ENCODE data around the gene KCTD14. TPM values are rescaled to one million over a fixed set of nuclear protein-coding genes. Genes with fewer than 3 reads are reported as not detected.
"Not testable (repeated sequence)": the region's sequence is repeated elsewhere in the genome, so short reads cannot be mapped to it uniquely, and the experiment has no call there.

The KCTD14 gene
- total RNA-seq, 2 donors from 2014 or later: 8.6 to 12.8 TPM

GRCh38 chr11:78061088-78061920 is 38.2 kb upstream of the KCTD14 start:
- Mint-ChIP-seq H3K4me3 (no peak overlapping the region), H3K36me3 (ENCODE audit: low read depth) (peaks cover under 1% of the 10 kb centered on the region), H3K27ac (peak overlapping the region; percentile 60), H3K9me3 (no peaks in the 10 kb centered on the region), H3K27me3 (ENCODE audit: insufficient read depth) (no peaks in the 10 kb centered on the region), H3K4me1 (no peaks in the 10 kb centered on the region)
- H3K4me1 ChIP-seq (ENCODE audit: control insufficient read depth, insufficient read depth, low read length): no peaks in the 10 kb centered on the region
- H3K9ac ChIP-seq (ENCODE audit: extremely low read depth, low read length, poor library complexity, severe bottlenecking): no peak overlapping the region
- no peak overlapping the region for H3K4me3 ChIP-seq (ENCODE audit: low read length)
- no peaks in the 10 kb centered on the region for H3K9me3 ChIP-seq (ENCODE audit: control insufficient read depth, low read length)
- H3K27ac ChIP-seq (ENCODE audit: low read depth, low read length): no peak overlapping the region
- H3K27me3 ChIP-seq (ENCODE audit: control insufficient read depth, insufficient read depth, low read length, poor library complexity, severe bottlenecking): no peaks in the 10 kb centered on the region
- DNase-seq: no peak
- WGBS, 2 experiments (ENCODE audit: insufficient coverage in 1 of 2, insufficient read length in 1 of 2): 87 to 93% methylated on average over 3 to 4 of the region's 4 CpGs
- no peaks in the 10 kb centered on the region for H3K36me3 ChIP-seq (ENCODE audit: control insufficient read depth, insufficient read depth, low read length)
- no peak for TF ChIP-seq CTCF (conservative IDR thresholded peaks at IDR 0.05)

- H3K9ac ChIP-seq (ENCODE audit: extremely low read depth, low read length, poor library complexity, severe bottlenecking): no peak overlapping the region
- H3K4me1 ChIP-seq (ENCODE audit: control insufficient read depth, insufficient read depth, low read length): no peaks in the 10 kb centered on the region
- H3K9me3 Mint-ChIP-seq: no peaks in the 10 kb centered on the region
- no peak overlapping the region for H3K27ac ChIP-seq (ENCODE audit: low read depth, low read length)
- no peaks in the 10 kb centered on the region for H3K36me3 Mint-ChIP-seq (ENCODE audit: low read depth)
- no peaks in the 10 kb centered on the region for H3K36me3 ChIP-seq (ENCODE audit: control insufficient read depth, insufficient read depth, low read length)
- no peak overlapping the region for H3K27ac Mint-ChIP-seq
- no peak overlapping the region for H3K4me3 ChIP-seq (ENCODE audit: low read length)
- no peak for DNase-seq
- H3K4me3 Mint-ChIP-seq: no peak overlapping the region
- 89 to 95% methylated on average over 8 of the region's 8 CpGs for WGBS, 2 experiments (ENCODE audit: insufficient coverage in 1 of 2, insufficient read length in 1 of 2)
- H3K27me3 Mint-ChIP-seq (ENCODE audit: insufficient read depth): no peaks in the 10 kb centered on the region
- H3K27me3 ChIP-seq (ENCODE audit: control insufficient read depth, insufficient read depth, low read length, poor library complexity, severe bottlenecking): no peaks in the 10 kb centered on the region
- H3K4me1 Mint-ChIP-seq: no peaks in the 10 kb centered on the region
- TF ChIP-seq CTCF (conservative IDR thresholded peaks at IDR 0.05): no peak
- H3K9me3 ChIP-seq (ENCODE audit: control insufficient read depth, low read length): no peaks in the 10 kb centered on the region
These were observed 37.5 kb upstream of the KCTD14 start for GRCh38 chr11:78060533-78060932.

GRCh38 chr11:78059749-78060328 is 36.8 kb upstream of the KCTD14 start:
- H3K27ac Mint-ChIP-seq; H3K36me3 Mint-ChIP-seq (ENCODE audit: low read depth): not testable (repeated sequence)
- WGBS, 2 experiments (ENCODE audit: insufficient coverage in 1 of 2, insufficient read length in 1 of 2): 95 to 100% methylated on average over 7 to 9 of the region's 9 CpGs

More at GRCh38 chr11:78059749-78060328, 36.8 kb upstream of the KCTD14 start:
- H3K36me3 ChIP-seq (ENCODE audit: control insufficient read depth, insufficient read depth, low read length); H3K4me3 Mint-ChIP-seq; H3K27me3 Mint-ChIP-seq (ENCODE audit: insufficient read depth); H3K4me1 ChIP-seq (ENCODE audit: control insufficient read depth, insufficient read depth, low read length); H3K27ac ChIP-seq (ENCODE audit: low read depth, low read length); H3K9me3 Mint-ChIP-seq; H3K4me1 Mint-ChIP-seq; H3K9ac ChIP-seq (ENCODE audit: extremely low read depth, low read length, poor library complexity, severe bottlenecking); H3K9me3 ChIP-seq (ENCODE audit: control insufficient read depth, low read length); H3K4me3 ChIP-seq (ENCODE audit: low read length); H3K27me3 ChIP-seq (ENCODE audit: control insufficient read depth, insufficient read depth, low read length, poor library complexity, severe bottlenecking); DNase-seq: not testable (repeated sequence)

All from endodermal cell (in vitro differentiated cells).